ENCODE data around the gene ARFGAP1.

ARFGAP1 gene

DNA sequence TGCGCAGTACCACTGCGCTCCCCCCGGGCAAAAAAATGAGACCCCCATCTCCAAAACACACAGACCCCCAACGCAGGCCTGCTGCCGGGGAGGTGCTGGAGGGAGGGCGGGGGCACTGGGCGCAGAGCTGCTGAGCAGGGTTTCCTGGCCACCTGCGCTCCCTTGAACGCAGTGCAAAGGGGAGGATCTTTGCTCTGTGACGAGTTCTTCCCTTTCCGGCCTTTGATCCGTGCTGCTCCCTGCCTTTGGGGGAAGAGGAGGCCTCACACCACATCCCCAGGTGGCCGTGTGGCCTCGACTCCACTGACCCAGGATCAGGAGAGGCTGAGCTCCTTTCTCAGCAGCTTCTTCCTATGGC is 11.4 kb downstream of the ARFGAP1 start:
- intact Hi-C loops (cut with micrococcal nuclease), result no loop called here
- Mint-ChIP-seq H3K4me3 (no peak overlapping the region), H3K27me3 (no peaks in the 10 kb centered on the region), H3K27ac (peak overlapping the region; percentile 56), H3K9me3 (no peaks in the 10 kb centered on the region), H3K4me1 (ENCODE audit: low read depth) (no peaks in the 10 kb centered on the region), H3K36me3 (ENCODE audit: low read depth) (peaks cover 100% of the 10 kb centered on the region)

DNA sequence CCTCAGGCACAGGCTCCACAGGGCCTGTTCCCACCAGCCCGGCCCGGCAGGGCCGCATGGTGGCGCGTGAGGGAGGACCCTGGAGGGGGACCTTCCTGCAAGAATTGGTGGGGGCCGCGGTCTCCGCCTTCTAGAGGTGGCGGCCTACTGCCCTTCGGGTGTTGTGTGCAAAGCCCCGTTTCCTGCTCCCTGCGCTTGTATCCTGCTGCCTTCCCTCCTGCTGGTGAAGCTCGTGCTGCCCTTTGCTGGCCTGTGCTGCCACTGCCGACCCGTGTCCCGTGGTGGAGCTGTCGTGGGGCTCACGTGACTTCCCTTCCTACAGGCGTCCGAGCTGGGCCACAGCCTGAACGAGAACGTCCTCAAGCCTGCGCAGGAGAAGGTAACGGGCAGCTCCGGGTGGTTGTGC is 11.9 kb downstream of the ARFGAP1 start:
- Mint-ChIP-seq H3K4me3 (peak overlapping the region; percentile 41), H3K27ac (peak overlapping the region; percentile 56), H3K27me3 (no peaks in the 10 kb centered on the region), H3K36me3 (ENCODE audit: low read depth) (peaks cover 100% of the 10 kb centered on the region), H3K4me1 (ENCODE audit: low read depth) (no peaks in the 10 kb centered on the region), H3K9me3 (no peaks in the 10 kb centered on the region)
- intact Hi-C loops (cut with micrococcal nuclease), result no loop called here

- intact Hi-C loops (cut with micrococcal nuclease), result no loop called here
- H3K27ac Mint-ChIP-seq, result peak overlapping the region; percentile 56
- no peaks in the 10 kb centered on the region for H3K27me3 Mint-ChIP-seq
- H3K4me3 Mint-ChIP-seq, result peak overlapping the region; percentile 27
- no peaks in the 10 kb centered on the region for H3K9me3 Mint-ChIP-seq
- peaks cover 97% of the 10 kb centered on the region for H3K36me3 Mint-ChIP-seq (ENCODE audit: low read depth)
- H3K4me1 Mint-ChIP-seq (ENCODE audit: low read depth), result no peaks in the 10 kb centered on the region
Measured at GRCh38 chr20:63284981-63285524, 12.4 kb downstream of the ARFGAP1 start.

- Mint-ChIP-seq H3K27ac (no peak overlapping the region), H3K36me3 (ENCODE audit: low read depth) (peaks cover 88% of the 10 kb centered on the region), H3K4me3 (no peak overlapping the region), H3K4me1 (ENCODE audit: low read depth) (no peaks in the 10 kb centered on the region), H3K27me3 (no peaks in the 10 kb centered on the region), H3K9me3 (no peaks in the 10 kb centered on the region)
- intact Hi-C loops (cut with micrococcal nuclease), result no loop called here
Measured at GRCh38 chr20:63285636-63286615, 13.3 kb downstream of the ARFGAP1 start.

- no peak overlapping the region for H3K27ac Mint-ChIP-seq
Measured at GRCh38 chr20:63286781-63287696, 14.4 kb downstream of the ARFGAP1 start.

GRCh38 chr20:63287697-63288580 is 15.3 kb downstream of the ARFGAP1 start:
- no peaks in the 10 kb centered on the region for H3K4me1 Mint-ChIP-seq (ENCODE audit: low read depth)
- H3K9me3 Mint-ChIP-seq, result no peaks in the 10 kb centered on the region
- H3K36me3 Mint-ChIP-seq (ENCODE audit: low read depth), result peaks cover 68% of the 10 kb centered on the region
- intact Hi-C loops (cut with micrococcal nuclease), result no loop called here
- H3K27me3 Mint-ChIP-seq, result peaks cover 4% of the 10 kb centered on the region
- no peak overlapping the region for H3K4me3 Mint-ChIP-seq
- no peak overlapping the region for H3K27ac Mint-ChIP-seq

More at GRCh38 chr20:63286781-63287696, 14.4 kb downstream of the ARFGAP1 start:
- no peaks in the 10 kb centered on the region for H3K9me3 Mint-ChIP-seq
- H3K36me3 Mint-ChIP-seq (ENCODE audit: low read depth), result peaks cover 77% of the 10 kb centered on the region
- intact Hi-C loops (cut with micrococcal nuclease), result no loop called here
- H3K4me3 Mint-ChIP-seq, result no peak overlapping the region
- no peaks in the 10 kb centered on the region for H3K4me1 Mint-ChIP-seq (ENCODE audit: low read depth)
- H3K27me3 Mint-ChIP-seq, result peaks cover under 1% of the 10 kb centered on the region

- Mint-ChIP-seq H3K27ac (no peak overlapping the region), H3K9me3 (no peaks in the 10 kb centered on the region), H3K4me3 (no peak overlapping the region), H3K4me1 (ENCODE audit: low read depth) (no peaks in the 10 kb centered on the region), H3K36me3 (ENCODE audit: low read depth) (peaks cover 60% of the 10 kb centered on the region), H3K27me3 (peaks cover 6% of the 10 kb centered on the region)
- intact Hi-C loops (cut with micrococcal nuclease), result no loop called here
Measured at GRCh38 chr20:63288581-63289251, 16.1 kb downstream of the ARFGAP1 start.

DNA sequence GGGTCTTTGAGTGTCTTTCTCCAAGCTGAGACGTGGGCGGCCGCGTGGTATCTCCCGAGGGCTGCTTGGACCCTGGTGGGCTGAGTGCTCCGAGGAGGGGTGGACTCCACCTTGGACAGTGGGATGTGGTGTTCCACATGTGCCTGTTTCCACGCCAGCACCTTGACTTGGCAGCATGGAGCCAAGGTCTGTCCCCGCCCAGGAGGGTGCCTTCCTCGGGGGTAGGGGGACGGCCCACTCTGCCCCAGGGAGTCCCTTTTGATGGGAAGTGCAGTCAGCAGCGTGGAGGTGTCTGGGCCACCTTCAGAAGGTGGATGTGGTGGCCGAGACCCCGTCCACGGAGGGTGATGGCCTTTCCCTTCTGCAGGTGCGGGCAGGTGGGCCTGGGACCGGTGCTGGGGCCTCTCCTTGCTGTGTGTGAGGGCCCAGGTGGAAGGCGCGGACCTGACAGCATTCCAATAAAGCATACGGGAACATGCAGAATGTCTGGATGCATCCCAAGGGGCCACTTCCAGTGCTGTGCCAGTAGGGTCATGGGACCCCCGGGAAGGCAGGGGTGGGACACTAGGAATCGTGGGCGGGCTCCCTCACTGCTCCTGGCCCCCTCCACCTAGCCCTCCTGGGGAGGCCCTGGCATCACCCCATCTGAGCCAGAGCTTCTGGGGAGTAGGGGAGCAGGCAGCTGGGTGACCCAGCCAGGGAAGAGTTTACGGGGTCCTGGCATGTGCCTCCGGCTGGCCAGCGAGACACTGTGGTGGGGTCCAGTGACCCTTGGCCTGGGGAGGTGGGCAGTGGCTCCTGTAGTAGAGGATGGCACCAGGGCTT is 16.9 kb downstream of the ARFGAP1 start:
- Mint-ChIP-seq H3K27me3 (peaks cover 11% of the 10 kb centered on the region), H3K27ac (no peak overlapping the region), H3K36me3 (ENCODE audit: low read depth) (peaks cover 52% of the 10 kb centered on the region), H3K4me3 (no peak overlapping the region), H3K9me3 (no peaks in the 10 kb centered on the region), H3K4me1 (ENCODE audit: low read depth) (no peaks in the 10 kb centered on the region)
- intact Hi-C loops (cut with micrococcal nuclease), result no loop called here

- Mint-ChIP-seq H3K27me3 (peaks cover 17% of the 10 kb centered on the region), H3K4me3 (no peak overlapping the region), H3K4me1 (ENCODE audit: low read depth) (no peaks in the 10 kb centered on the region), H3K9me3 (no peaks in the 10 kb centered on the region), H3K27ac (peak overlapping the region; percentile 35), H3K36me3 (ENCODE audit: low read depth) (peaks cover 45% of the 10 kb centered on the region)
- intact Hi-C loops (cut with micrococcal nuclease), result no loop called here
Measured at GRCh38 chr20:63290136-63290676, 17.6 kb downstream of the ARFGAP1 start.

DNA sequence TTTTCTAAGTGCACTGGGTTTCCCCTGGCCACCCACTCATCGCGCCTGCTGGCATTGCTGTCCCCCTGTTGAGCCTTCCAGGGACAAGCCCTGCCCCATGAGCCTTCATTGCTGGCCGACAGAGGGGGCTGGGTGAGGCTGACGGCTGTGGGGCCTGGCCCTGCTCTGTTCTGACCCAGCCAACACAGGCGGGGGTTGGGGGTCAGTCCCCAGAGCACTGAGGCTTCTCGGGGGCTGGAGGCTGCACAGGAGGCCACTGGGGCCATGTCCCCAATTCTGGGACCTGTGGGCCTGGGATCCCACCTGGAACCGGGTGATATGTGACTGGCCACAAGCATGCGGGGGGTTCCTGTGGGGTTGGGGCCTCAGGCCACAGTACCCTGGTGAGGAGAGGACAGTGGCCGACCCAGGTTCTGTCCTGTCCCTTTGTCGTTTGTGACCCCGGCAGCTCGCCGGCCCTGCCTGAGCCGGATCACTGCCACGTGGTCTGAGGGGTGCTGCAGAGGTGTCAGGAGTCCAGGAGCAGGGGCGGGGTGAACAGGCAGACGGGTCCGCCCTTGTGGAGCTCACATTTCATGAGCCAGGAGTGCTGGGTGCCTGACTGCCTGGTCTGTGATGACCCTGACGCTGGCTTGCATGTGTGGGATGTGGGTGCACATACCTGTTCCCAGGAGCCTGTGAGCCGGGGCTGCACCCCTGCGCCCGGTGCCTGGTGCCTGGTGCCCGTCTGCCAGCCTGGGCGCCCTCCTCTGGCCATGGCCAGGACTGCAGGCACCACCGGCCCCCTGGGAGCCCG is 18.3 kb downstream of the ARFGAP1 start:
- intact Hi-C loops (cut with micrococcal nuclease), result no loop called here
- H3K36me3 Mint-ChIP-seq (ENCODE audit: low read depth), result peaks cover 38% of the 10 kb centered on the region
- H3K9me3 Mint-ChIP-seq, result no peaks in the 10 kb centered on the region
- peak overlapping the region; percentile 35 for H3K27ac Mint-ChIP-seq
- no peaks in the 10 kb centered on the region for H3K4me1 Mint-ChIP-seq (ENCODE audit: low read depth)
- peaks cover 23% of the 10 kb centered on the region for H3K27me3 Mint-ChIP-seq
- H3K4me3 Mint-ChIP-seq, result no peak overlapping the region

GRCh38 chr20:63291811-63292210 is 19.2 kb downstream of the ARFGAP1 start:
- Mint-ChIP-seq H3K27me3 (peaks cover 33% of the 10 kb centered on the region), H3K4me1 (ENCODE audit: low read depth) (no peaks in the 10 kb centered on the region), H3K9me3 (no peaks in the 10 kb centered on the region), H3K27ac (no peak overlapping the region), H3K36me3 (ENCODE audit: low read depth) (peaks cover 29% of the 10 kb centered on the region), H3K4me3 (no peak overlapping the region)
- intact Hi-C loops (cut with micrococcal nuclease), result no loop called here

Data from dendritic cell treated with granulocyte-macrophage colony-stimulating factor and Interleukin-4, amounts not matched to agents 40 ng/mL and 50 ng/mL, for 4 days (primary cell).